HG03196 (cell line): ENCODE results near the gene MEG3.

Source experiments
- ATAC-seq: cut with Tn5 transposase; IDR thresholded peaks from one replicate; pipeline ENCODE4 v1.9.1; 2021; ENCODE audit not compliant: unreplicated experiment

The MEG3 gene

DNA sequence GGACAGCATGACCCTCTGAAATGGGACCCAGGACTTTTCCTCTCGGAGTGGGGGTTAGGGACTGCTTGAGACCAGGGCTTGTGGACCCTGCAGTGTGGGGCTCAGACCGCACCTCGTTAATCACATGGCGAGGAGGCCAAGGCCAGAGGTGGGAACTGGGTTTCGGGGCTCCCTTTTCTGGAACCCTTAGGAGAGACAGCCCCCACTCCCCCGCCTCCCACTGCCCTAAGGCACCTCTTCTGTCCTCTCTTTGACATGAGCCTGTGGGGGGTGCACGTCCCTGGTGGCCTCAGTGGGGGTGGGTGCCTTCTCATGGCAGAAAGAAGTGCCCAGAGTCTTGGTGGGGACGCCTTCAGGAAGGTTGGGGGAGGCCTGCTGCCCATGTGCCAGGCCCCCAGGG lies 53.3 kb downstream of the MEG3 start:
- no peak for ATAC-seq

DNA sequence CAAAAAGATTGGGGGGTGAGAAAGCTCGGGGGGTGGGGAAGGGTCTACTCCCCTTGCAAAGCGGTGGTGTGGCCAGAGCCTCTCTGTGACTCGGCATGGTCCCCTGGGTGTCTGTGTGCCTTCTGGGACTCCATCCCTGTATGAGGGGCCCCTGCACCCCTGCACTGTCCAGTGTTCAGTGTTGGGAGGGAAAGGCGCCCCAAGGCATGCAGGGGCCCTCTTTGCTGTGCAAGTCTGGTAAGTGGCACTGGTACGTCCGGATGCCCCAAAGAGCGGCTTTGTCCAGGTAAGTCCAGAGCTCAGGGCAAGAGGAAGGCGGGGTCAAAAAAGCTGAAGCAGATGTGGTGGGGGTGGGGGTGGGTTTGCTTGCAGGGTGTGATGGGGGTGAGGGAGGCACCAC lies 53.9 kb downstream of the MEG3 start:
- ATAC-seq, result no peak

DNA sequence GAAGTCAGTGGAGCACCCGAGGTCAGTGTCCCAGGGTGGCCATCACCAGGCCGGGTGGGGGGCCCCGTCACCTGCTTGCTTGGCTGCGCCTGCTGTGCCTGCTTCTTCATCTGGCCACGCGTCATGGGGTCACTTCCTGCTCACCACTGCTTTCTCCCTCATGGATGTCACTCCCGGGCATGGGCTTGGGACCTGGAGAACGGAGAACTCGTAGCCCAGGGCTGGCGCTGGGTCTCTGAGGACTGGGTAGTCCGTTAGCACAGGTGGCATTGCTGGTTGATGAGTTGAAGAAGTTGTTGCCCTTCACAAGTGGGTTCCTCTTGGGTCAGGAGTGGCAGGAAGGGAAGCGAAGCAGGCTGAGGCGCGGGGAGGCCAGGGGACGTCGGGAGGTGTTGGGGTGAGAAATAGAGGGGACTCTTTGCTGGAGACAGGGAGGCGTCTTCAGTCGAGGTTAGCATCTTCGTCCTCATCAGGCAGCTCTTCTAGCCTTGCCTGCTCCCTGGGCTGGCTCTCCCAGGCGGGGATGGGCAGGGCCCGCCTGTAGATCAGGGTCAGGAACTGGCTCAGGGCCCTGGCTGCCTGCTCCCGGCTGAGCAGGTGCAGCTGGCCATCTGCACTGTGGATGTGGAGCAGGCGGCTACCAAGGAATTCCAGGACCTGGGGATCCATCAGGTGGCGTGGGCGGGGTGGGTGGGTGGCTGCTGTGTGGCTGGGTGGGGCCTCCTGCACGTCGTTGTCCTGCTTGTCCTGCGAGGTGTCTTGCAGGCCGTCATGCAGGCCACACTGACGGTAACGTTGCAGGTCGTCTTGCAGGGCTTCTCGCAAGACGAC lies 54.6 kb downstream of the MEG3 start:
- ATAC-seq, result no peak

DNA sequence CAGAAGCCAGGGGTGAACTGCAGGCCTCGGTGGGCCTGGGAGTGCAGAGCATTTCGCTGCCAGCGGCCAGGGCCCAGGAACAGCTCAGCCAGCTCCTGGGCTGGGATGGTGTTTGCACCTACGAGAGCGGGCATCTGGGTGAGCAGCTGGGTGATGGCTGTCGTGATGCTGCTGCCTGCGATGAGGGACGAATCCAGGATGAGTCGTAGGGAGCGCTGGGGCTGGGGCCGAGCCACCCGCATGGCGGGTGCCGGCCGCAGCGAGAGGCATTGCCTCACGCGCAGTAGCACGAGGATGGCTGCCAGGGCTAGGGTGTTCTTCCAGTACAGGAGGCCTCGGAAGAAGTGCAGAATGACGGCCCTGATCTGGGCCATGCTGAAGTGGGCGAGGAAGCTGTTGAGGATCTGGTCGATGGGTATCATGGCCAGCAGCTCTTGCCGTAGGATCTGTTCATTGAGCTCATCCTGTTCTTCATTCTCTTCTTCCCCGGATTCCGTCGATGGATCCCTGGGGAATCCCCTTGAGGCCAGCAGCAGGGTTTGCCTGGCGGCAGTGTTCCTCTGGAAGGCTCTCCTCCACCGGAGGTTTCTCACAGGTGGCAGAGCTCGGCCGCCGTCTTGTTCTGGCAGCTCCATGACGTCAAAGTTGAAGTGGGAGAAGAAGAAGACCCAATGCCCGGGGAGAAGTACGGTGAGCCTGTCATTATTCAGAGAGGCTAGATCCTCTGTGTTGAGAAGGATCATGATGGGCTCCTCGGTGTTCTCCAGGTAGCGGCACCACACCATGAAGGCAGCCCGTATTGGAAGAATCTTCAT lies 55.5 kb downstream of the MEG3 start:
- no peak for ATAC-seq

DNA sequence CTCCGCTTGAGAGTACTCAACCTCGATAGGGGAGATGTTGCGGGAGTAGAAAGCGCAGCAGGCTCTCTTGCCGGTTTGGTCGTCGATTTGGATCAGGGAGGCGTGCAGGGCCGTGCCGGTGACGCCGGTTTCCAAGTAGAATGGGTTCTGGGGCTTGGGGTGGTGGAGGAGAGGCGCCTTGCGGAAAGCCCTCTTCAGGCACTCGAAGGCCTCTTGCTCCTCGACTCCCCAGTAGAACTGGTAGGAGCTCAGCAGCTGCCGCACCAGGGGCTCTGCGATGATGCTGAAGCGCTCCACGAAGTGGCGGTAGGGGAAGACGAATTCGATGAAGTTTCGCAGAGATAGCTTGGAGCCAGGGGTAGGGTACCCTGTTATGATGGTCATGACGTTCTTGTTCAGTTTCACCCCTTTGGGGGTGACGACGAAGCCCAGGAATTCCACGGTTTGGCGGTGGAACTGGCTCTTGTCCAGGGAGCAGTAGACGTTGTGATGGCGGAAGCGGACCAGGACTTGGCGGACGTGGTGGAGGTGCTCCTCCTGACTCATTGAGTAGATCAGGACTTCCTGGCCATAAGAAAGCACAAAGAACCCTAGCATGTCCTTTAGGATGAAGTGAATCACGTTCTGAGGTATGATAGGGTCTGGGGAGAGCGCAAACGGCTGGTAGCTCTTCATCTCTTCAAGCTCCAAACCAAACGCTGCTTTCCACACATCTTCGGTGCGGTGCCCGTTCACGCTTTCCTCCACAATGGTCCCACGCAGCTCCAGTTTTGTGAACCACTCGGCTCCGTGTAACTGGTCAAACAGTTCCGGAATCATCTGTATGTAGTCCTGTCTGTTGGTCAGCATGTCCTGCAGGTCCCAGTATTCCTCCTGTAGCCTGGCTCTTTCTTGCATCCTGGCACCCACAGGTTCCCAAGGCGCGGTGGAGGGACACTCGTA lies 56.4 kb downstream of the MEG3 start:
- ATAC-seq, result no peak

DNA sequence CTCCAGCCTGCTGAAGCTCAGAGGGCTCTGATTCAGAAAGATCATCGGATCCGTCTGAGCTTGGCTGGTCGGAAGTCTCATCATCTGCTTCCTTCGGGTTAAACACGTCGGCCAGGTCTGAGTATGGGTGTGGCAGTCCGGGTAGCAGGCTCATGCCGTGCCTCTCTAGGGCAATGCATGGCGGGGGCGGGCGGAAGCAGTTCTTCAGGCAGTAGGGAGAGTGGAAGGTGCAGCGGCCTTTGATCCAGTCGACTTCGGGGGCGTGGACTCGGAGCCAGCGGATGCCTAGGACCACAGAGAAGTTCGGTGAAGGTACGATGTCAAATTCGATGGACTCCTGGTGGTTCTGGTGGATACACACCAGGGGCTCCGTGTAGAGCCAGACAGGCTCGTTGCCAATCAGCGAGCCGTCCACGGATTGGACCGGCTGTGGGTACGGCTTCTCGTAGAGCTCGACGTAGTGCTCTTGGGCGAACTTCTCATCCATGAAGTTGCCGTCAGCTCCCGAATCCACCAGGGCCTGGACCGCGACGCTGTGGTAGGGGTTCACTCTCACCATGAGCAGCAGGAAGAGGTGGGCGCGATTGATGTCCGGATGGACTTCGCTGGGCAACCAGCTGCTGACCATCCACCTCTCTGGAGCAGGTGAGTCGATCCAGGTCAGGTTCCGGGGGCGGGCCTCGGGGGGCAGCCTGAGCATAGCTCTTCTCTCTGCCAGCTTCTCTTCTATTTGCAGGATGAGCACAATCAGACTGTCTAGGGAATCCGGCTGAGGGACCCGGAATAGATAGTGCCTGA lies 57.3 kb downstream of the MEG3 start:
- ATAC-seq, result no peak

DNA sequence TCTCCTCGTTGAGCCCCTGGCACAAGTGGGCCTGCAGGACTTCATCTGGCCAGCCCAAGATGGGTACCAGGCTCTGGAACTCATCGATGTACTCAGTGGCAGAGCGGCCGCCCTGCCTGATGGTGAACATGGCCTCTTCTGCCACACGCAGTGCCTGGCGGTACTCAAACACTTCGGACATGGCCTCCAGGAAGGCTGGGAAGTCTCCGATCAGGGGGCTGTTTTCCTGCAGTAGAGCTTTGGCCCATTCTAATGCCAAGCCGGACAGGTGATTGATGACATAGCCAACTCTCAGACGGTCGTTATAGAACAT lies 57.8 kb downstream of the MEG3 start:
- ATAC-seq, result no peak

DNA sequence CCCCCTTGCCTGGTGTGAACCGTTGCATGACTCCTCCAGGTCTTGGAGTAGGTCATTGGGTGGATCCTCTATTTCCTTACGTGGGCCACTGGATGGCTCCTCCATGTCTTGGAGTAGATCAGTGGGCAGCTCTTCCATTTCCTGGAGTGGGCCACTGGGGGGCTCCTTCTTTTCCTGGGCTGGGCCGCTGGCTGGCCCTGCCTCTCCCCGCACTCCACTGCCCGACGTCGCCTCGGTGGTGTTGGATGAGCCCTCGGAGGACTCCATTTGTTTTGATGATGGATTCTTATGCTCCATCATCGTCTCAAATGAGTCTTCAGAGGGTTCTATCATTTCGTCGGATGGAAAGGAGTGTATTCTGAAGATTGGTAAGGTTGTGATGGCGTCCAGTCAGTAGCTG lies 58.5 kb downstream of the MEG3 start:
- ATAC-seq, result no peak

DNA sequence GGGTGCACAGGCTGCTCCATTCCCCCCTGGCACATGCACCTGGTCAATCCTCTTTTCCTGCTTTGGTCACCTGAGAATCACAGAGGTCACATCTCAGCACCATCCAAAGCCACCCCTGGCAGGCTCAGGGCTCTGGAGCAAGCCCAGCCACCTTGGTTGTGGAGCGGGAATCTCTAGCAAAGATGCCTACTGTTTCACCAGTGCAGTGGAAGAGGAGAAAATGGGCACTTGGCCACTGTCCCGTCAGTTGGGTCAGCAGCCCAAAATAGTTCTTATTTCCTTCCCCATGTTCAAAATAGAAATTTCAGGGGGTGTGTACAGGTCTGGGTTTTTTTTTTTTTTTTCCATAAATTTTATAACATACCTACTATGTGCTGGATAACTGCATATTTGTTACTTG lies 59.3 kb downstream of the MEG3 start:
- no peak for ATAC-seq

DNA sequence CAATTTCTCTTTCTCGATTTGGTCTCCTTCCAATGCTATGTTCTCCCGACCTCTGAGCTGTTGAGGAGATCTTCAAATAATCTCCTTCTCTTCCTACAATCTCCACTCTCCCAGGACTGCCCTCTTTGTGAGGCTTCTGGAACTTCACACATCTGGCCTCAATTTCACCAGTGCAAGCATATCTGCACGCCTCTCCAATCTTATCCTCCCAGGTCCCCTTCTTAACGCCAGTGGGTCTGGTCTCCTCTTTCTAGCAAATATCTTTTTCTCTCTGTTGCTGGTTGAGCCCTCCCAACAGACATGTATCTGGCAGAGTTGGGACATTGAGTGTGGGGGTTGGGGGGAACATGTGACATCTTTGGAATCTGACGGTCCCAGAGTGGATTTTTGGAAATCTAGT lies 59.7 kb downstream of the MEG3 start:
- ATAC-seq, result no peak

DNA sequence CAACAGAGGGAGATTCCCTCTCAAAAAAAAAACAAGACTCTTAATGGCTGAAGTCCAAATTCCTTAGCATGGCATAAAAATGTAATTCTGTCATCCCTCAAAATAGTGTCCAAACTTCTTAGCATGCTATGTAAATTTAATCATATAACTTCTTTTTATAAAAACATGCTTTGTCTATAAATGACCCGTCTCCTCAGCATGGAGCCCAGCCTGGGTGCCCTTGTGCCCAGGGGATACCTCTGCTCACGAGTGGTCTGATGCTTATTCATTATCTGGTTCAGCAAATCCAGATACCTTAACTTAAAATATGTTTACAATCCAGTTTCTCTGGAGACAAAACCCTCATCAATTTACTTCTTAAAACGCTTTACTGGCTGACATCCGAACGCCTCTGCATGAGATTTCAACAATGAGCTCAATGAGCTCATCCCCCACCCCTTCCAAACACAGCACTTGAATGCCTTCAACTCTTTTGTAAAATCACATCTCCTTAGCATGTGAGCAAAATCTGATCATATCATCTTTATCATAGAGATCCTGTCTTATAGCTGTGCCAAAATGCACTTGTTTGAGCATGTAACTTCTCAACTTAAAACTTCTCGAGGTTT lies 61.9 kb downstream of the MEG3 start:
- no peak for ATAC-seq

DNA sequence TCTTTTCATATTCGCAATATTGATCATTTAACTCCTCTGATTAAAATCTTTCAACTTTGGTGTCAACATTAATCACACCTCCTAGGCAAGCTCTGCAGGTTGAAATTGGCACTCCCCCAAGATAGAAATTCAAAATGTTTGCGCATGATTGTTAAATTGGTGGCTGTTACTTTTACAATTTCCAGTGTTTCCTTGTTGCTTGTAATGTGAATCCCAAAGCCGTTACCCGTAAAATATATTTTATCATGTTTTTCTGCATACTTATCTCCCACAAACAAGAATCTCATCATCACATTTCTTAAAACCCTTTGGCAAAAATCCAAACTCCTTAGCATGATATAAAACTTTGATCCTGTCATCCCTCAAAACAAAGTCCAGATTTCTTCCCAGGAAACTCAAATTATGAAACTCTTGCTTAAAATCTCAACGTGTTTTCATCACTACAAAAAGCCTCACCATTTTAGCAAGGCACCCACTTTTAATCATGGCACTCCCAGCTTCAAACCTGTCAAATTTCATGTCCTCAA lies 62.9 kb downstream of the MEG3 start:
- no peak for ATAC-seq

DNA sequence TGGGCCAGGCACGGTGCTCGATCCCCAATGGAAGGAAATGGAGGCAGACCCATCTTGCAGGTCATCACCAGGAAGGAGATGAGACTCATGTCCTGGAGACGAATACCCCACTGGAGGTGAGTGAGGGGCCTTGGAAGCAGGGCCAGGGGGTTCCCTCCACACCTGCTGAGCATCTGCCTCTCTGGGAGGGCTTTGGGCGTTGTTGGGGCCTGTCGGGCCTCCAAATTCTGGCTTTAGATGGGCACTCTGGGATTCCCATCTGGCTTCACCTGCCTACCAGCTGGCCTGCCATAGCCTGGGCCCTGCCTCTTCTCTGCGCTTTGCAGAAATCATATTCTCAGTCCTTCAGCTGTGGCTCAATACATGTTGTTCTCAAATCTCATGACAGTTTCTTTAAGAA lies 63.7 kb downstream of the MEG3 start:
- no peak for ATAC-seq

DNA sequence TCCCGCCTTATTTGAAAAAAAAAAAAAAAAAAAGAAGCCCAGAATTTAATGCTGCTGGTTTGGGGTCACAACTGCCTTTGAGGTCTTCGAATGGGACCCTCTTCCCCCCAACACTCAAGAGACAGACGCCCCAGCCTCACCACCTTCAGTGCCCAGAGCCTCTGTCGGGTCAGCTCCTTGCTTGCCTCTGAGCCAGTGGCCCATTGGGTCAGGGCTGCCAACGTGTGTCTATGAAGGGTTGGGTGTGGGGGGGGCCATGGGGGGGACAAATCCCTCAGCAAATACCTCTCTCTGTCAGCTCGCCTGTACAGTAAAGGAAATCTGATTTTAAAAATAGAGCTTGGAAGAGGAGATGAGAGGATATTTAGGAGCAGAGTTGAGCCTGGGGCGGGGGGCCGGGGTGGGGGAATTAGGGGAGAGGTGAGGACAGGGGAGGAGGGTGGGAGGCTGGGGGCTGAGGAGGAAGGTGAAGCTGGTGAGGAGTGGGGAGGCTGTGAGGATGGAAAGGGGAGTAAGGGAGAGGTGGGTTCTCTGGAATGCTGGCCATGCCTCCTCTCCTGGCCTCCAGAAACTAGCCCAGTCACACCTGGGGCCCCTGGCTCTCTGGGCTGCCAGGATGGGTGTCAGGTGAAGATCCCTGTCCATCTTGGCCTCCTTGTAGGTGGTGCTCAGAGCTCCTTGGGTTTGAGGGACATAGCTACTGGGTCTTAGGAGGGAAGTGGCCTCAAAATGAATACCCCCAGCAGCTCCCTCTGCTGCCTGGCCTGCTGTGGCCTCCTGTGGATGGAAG lies 64.3 kb downstream of the MEG3 start:
- ATAC-seq, result no peak

DNA sequence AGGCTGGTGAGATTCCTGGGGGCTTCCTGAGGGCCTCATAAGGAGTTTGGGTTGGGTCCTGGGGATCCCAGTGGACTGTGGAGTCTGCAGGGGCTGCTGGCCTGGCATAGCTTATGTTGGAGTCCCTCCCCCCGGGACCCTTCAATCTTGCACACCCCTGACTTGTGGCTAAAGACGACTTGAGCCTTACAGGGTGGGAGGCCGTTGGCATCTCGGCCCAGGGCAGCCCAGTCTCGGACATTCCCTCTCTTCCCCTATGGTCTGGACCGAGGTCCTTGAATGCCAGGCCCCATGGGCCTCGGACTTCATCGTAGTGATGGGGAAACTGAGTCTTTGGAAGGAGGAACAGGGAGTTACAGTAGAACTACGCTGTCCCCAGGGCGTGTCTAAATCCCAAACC lies 65.1 kb downstream of the MEG3 start:
- no peak for ATAC-seq

DNA sequence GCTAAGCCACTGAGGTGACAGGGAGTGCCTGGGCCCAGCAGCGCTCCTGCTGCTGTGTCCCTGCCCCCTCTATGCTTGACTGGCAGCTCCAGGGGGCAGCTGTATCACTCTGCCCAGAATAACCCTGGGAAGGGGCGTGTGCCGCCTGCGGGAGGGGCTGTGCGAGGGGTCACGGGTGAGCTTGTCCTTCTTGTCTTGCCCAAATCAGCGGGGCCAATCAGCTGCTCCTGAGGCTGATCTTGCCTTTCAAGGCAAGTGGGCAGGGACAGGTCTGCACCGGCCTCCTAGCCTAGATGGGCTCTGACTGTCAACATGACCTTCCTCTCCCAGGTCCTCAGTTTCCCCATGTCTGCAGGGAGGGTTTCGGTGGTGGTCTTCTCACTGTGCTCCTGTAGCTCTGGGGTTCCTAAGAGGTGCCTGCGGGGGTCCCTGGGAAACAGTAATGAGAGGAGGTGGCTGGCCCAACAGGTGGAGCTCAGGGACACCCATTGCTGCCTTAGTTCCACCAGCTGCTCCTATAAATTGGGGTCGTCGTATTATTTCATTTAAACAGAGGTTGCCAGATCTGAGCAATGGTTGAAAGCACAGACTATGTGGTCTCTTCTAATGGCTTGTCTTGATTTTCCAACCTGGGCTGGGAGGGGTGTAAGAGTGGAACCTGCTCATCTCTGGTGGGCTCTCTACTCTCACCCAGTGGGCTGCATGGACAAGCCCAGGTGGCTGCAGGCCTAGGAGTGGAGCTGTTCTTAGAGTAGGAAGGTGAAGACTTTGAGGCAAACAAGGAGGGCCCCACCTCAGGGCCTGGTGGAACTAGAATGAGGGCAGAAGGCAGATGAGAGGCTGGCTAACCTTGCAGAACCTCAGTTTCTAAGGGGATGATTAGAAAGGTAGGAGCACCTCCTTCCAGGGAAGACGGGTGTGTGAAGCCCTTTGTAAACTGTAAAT lies 65.9 kb downstream of the MEG3 start:
- no peak for ATAC-seq

DNA sequence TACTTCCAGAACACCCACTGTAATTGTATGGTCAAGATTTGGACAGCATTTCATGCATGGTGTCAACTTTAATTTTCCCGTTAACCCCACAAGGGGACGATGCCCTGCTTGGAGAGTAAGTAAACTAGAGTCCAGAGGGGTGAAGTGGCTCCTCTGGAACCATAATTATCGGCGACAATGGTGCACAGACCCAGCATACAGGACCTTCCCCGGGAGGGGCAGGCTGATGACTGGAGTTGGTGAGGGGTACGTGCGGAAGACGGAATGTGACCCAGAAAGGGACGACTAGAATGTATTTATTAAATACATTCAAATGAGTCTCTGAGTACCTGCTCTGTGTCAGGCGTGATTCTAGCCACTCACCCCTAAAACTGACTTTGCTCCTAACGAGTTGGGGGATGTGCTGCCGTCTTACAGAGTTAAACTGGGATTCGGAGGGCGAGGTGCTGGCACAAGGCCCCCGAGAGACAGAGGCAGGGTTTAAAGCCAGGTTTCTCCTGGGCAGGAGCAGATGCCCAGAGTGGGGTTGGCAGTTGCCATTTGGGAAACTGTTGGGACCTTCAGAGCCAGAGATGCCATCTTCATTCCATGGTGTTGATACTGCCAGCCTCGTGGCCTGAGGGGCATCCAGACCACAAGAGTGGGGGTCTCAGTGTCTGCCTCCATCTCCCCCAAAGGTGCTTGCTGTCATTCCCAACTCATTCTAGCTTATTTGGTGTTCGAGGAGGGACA lies 66.7 kb downstream of the MEG3 start:
- ATAC-seq, result no peak

DNA sequence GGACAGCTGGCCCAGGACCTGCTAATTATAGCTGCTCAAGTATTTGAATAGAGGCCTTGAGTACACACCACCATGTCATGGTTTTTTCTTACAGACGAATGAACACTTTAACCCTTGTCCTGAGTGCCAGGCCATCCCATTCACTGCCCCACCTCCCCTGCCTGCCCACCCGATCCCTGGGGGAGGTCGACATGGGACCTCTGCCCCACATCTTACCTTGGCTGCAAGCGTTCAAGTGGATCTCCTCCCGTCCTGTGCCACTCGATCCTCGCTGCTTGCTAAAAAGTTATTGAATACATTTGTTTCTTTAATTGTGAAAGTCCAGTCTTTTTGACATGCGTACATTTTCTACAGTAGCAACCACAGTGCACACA lies 67.3 kb downstream of the MEG3 start:
- ATAC-seq, result no peak
